ENCODE data around the gene ESPN. TPM values are rescaled to one million over a fixed set of nuclear protein-coding genes. Genes with fewer than 3 reads are reported as not detected.
"Not testable (repeated sequence)": the region's sequence is repeated elsewhere in the genome, so short reads cannot be mapped to it uniquely, and the experiment has no call there.

Gene ESPN
- total RNA-seq, 1 experiment from 2014 or later, result 53.1 TPM

GRCh38 chr1:6429660-6430411 is 5.3 kb downstream of the ESPN start:
- no CpG with 5 or more reads among the region's 19 CpGs for WGBS (ENCODE audit: extremely low coverage, insufficient read length, low lambda C conversion rate)
- H3K9ac ChIP-seq (ENCODE audit: extremely low read depth, insufficient read length, low read length); H3K4ac ChIP-seq (ENCODE audit: low read depth, low read length); H2BK15ac ChIP-seq (ENCODE audit: low read depth, low read length); H3K14ac ChIP-seq (ENCODE audit: insufficient read depth, low read length); H3K79me2 ChIP-seq (ENCODE audit: insufficient read depth, low read length); H4K5ac ChIP-seq (ENCODE audit: insufficient read length, low read depth, low read length); H3K4me3 Mint-ChIP-seq; H2BK120ac ChIP-seq (ENCODE audit: low read depth, low read length, poor library complexity, severe bottlenecking); H2AFZ ChIP-seq (ENCODE audit: low read length); H4K91ac ChIP-seq (ENCODE audit: insufficient read length, low read depth, low read length); H3K36me3 Mint-ChIP-seq (ENCODE audit: insufficient read depth in 1 of 3, low read depth in 3 of 3); H3K56ac ChIP-seq (ENCODE audit: insufficient read length, low read depth, low read length); H2AK5ac ChIP-seq (ENCODE audit: insufficient read length, low read length); H3K9me3 Mint-ChIP-seq; H2BK12ac ChIP-seq (ENCODE audit: insufficient read length, low read depth, low read length); H3K27ac ChIP-seq (ENCODE audit: insufficient read length, low read depth, low read length); DNase-seq; H3K9me3 ChIP-seq (ENCODE audit: control insufficient read depth, low read depth, low read length); H3K23ac ChIP-seq (ENCODE audit: insufficient read length, low read depth, low read length); H4K8ac ChIP-seq (replicated peaks; ENCODE audit: insufficient read length, low read depth, low read length); H3T11ph ChIP-seq (ENCODE audit: low read length); H4K20me1 ChIP-seq (ENCODE audit: control insufficient read depth, insufficient read depth, insufficient read length); H3K79me1 ChIP-seq (ENCODE audit: insufficient read depth, low read depth, low read length, poor library complexity, severe bottlenecking); H2BK5ac ChIP-seq (ENCODE audit: insufficient read length, low read length); H3K4me2 ChIP-seq (ENCODE audit: insufficient read depth, insufficient read length, low read length); H3K4me1 ChIP-seq (ENCODE audit: insufficient read depth, low read length); H3K18ac ChIP-seq (ENCODE audit: insufficient read length, low read depth, low read length); H2BK20ac ChIP-seq (ENCODE audit: low read depth, low read length, poor library complexity, severe bottlenecking); H3K23me2 ChIP-seq (ENCODE audit: insufficient read length, low read depth, low read length, poor library complexity, severe bottlenecking): not testable (repeated sequence)
- H3K4me1 Mint-ChIP-seq, result peaks cover 12 to 17% of the 10 kb centered on the region in 2 experiments
- peaks cover 13% of the 10 kb centered on the region; the same call in 1 of the 2 replicates for H3K27me3 ChIP-seq (ENCODE audit: insufficient read depth, low read length)
- peak overlapping the region in 2 of 3 experiments; percentile 44; a peak in 1 of 7 replicates for H3K27ac Mint-ChIP-seq
- H3K27me3 Mint-ChIP-seq (ENCODE audit: low read depth), result peaks cover 77% of the 10 kb centered on the region

GRCh38 chr1:6431645-6432579 is 7.3 kb downstream of the ESPN start:
- not testable (repeated sequence) for H3K4me2 ChIP-seq (ENCODE audit: insufficient read depth, insufficient read length, low read length); H4K91ac ChIP-seq (ENCODE audit: insufficient read length, low read depth, low read length); H3K9me3 ChIP-seq (ENCODE audit: control insufficient read depth, low read depth, low read length); H2AFZ ChIP-seq (ENCODE audit: low read length); H3K56ac ChIP-seq (ENCODE audit: insufficient read length, low read depth, low read length); H2BK15ac ChIP-seq (ENCODE audit: low read depth, low read length); H3K23me2 ChIP-seq (ENCODE audit: insufficient read length, low read depth, low read length, poor library complexity, severe bottlenecking); H3K4me3 Mint-ChIP-seq; H3K79me1 ChIP-seq (ENCODE audit: insufficient read depth, low read depth, low read length, poor library complexity, severe bottlenecking); H4K5ac ChIP-seq (ENCODE audit: insufficient read length, low read depth, low read length); H3K9ac ChIP-seq (ENCODE audit: extremely low read depth, insufficient read length, low read length); H3K27ac ChIP-seq (ENCODE audit: insufficient read length, low read depth, low read length); H3K27ac Mint-ChIP-seq; H2AK5ac ChIP-seq (ENCODE audit: insufficient read length, low read length); H2BK5ac ChIP-seq (ENCODE audit: insufficient read length, low read length); H3K79me2 ChIP-seq (ENCODE audit: insufficient read depth, low read length); H3K4me1 ChIP-seq (ENCODE audit: insufficient read depth, low read length); H3K4ac ChIP-seq (ENCODE audit: low read depth, low read length); H4K20me1 ChIP-seq (ENCODE audit: control insufficient read depth, insufficient read depth, insufficient read length); H3K18ac ChIP-seq (ENCODE audit: insufficient read length, low read depth, low read length); H4K8ac ChIP-seq (replicated peaks; ENCODE audit: insufficient read length, low read depth, low read length); H3K27me3 ChIP-seq (ENCODE audit: insufficient read depth, low read length); H3K23ac ChIP-seq (ENCODE audit: insufficient read length, low read depth, low read length); H2BK120ac ChIP-seq (ENCODE audit: low read depth, low read length, poor library complexity, severe bottlenecking); H3K9me3 Mint-ChIP-seq; H3K14ac ChIP-seq (ENCODE audit: insufficient read depth, low read length); H3K36me3 Mint-ChIP-seq (ENCODE audit: insufficient read depth in 1 of 3, low read depth in 3 of 3); H2BK12ac ChIP-seq (ENCODE audit: insufficient read length, low read depth, low read length); H3T11ph ChIP-seq (ENCODE audit: low read length); H2BK20ac ChIP-seq (ENCODE audit: low read depth, low read length, poor library complexity, severe bottlenecking)
- DNase-seq, result peak; percentile 28
- no CpG with 5 or more reads among the region's 13 CpGs for WGBS (ENCODE audit: extremely low coverage, insufficient read length, low lambda C conversion rate)
- peaks cover 69% of the 10 kb centered on the region for H3K27me3 Mint-ChIP-seq (ENCODE audit: low read depth)
- peaks cover 12 to 17% of the 10 kb centered on the region in 2 experiments for H3K4me1 Mint-ChIP-seq
